H1 (cell line): ENCODE measurements around the gene SLAMF1. TPM values are rescaled to one million over a fixed set of nuclear protein-coding genes. Genes with fewer than 3 reads are reported as not detected.

Experiments used
- CTCF ChIA-PET: fragments of 300-600 bp; sonication (Branson Sonifier 250); formaldehyde crosslinking; loops from one replicate; lab custom pipeline; 2021; ENCODE audit not compliant: partially characterized antibody; lab: Charles Lee
- POLR2A ChIA-PET: fragments of 300-600 bp; sonication (Branson Sonifier 250); formaldehyde crosslinking; loops from one replicate; lab custom pipeline; 2021; ENCODE audit warnings: inconsistent platforms; ENCODE audit not compliant: partially characterized antibody; lab: Charles Lee
- DNase-seq, 2 experiments: peaks; one replicate each; pipeline versions ENCODE4 v3.0.0 to v3.0.0-alpha.2; 2010 to 2022; ENCODE audit warnings: low spot score in 2 of 2, low read depth in 1 of 2, mixed read lengths in 1 of 2
- FAIRE-seq: peaks from 2 replicates; lab custom pipeline; 2011; peaks lifted over from hg19 to GRCh38; lab: Jason Lieb, UNC
- H2AFZ ChIP-seq: 2 replicates; pipeline ENCODE4 v1.8.1; 2012; ENCODE audit warnings: low read length, inconsistent platforms
- H2AK5ac ChIP-seq: 2 replicates; pipeline ENCODE4 v1.6.1; 2013; ENCODE audit warnings: low read depth, low read length
- H2BK120ac ChIP-seq: replicated peaks from 2 replicates; pipeline ENCODE3; 2013; ENCODE audit warnings: low read depth, low read length, inconsistent platforms
- H2BK12ac ChIP-seq: 2 replicates; pipeline ENCODE4 v1.6.1; 2013; ENCODE audit warnings: low read depth, low read length
- H2BK15ac ChIP-seq: 2 replicates; pipeline ENCODE4 v1.6.1; 2013; ENCODE audit warnings: low read length
- H2BK20ac ChIP-seq: 2 replicates; pipeline ENCODE4 v1.6.1; 2013; ENCODE audit warnings: low read length
- H2BK5ac ChIP-seq: 2 replicates; pipeline ENCODE4 v1.6.1; 2013; ENCODE audit warnings: low read depth, low read length
- H3K14ac ChIP-seq: 2 replicates; pipeline ENCODE4 v1.6.1; 2013; ENCODE audit warnings: inconsistent platforms; ENCODE audit not compliant: insufficient read length
- H3K18ac ChIP-seq: 2 replicates; pipeline ENCODE4 v1.6.1; 2013; ENCODE audit warnings: low read length; ENCODE audit errors: extremely low read depth
- H3K23ac ChIP-seq: 2 replicates; pipeline ENCODE4 v1.6.1; 2013; ENCODE audit warnings: inconsistent platforms; ENCODE audit not compliant: insufficient read length
- H3K23me2 ChIP-seq: 2 replicates; pipeline ENCODE4 v1.6.1; 2013; ENCODE audit warnings: low read depth, low read length
- H3K27ac ChIP-seq: 2 replicates; pipeline ENCODE4 v1.6.1; 2011; ENCODE audit warnings: low read depth, low read length, inconsistent platforms
- H3K27me3 ChIP-seq, 4 experiments: replicated peaks in 1 of 4; 1 replicate in 1 of 4; 2 replicates in 3 of 4; pipeline versions ENCODE4 v1.6.1 to v1.8.1; 2011 to 2013; ENCODE audit warnings: low read length in 3 of 4, mild to moderate bottlenecking in 3 of 4, inconsistent platforms in 2 of 4, mixed read lengths in 2 of 4, moderate library complexity in 1 of 4; ENCODE audit not compliant: control insufficient read depth in 3 of 4, insufficient read depth in 3 of 4; ENCODE audit errors: extremely low read depth in 1 of 4
- H3K36me3 ChIP-seq, 4 experiments: 2 replicates each; pipeline versions ENCODE4 v1.6.1 to v1.8.1; 2011 to 2013; ENCODE audit warnings: mild to moderate bottlenecking in 4 of 4, low read length in 3 of 4, moderate library complexity in 2 of 4, control low read depth in 1 of 4, inconsistent platforms in 1 of 4; ENCODE audit not compliant: insufficient read depth in 4 of 4, control insufficient read depth in 2 of 4
- H3K4ac ChIP-seq: replicated peaks from 2 replicates; pipeline ENCODE3; 2013; ENCODE audit warnings: low read length, low read depth, mixed read lengths, inconsistent platforms; ENCODE audit not compliant: insufficient read length
- H3K4me1 ChIP-seq, 4 experiments: replicated peaks in 1 of 4; 1 replicate in 1 of 4; 2 replicates in 3 of 4; pipeline versions ENCODE4 v1.6.1 to v1.8.1; 2011 to 2013; ENCODE audit warnings: low read length in 3 of 4, inconsistent platforms in 2 of 4, mixed read lengths in 1 of 4; ENCODE audit not compliant: insufficient read depth in 4 of 4, control insufficient read depth in 3 of 4
- H3K4me2 ChIP-seq, 2 experiments: 2 replicates each; pipeline versions ENCODE4 v1.6.1 to v1.8.1; 2011 to 2013; ENCODE audit warnings: low read depth in 2 of 2, low read length in 2 of 2, control low read depth in 1 of 2, inconsistent platforms in 1 of 2, mild to moderate bottlenecking in 1 of 2; ENCODE audit not compliant: insufficient read depth in 1 of 2
- H3K4me3 ChIP-seq, 4 experiments: fragments of 200-600, 300-600 bp in 1 of 4; sonication (generic), shearing (Covaris generic), sonication (Bioruptor Twin) in 1 of 4; 2 replicates each; pipeline versions ENCODE4 v1.5.1 to v1.8.1; 2011 to 2016; ENCODE audit warnings: low read length in 4 of 4, low read depth in 3 of 4, control low read depth in 2 of 4, inconsistent platforms in 2 of 4, mild to moderate bottlenecking in 2 of 4, mixed read lengths in 1 of 4, moderate library complexity in 1 of 4; ENCODE audit not compliant: insufficient read depth in 2 of 4; ENCODE audit errors: extremely low read depth in 1 of 4
- H3K56ac ChIP-seq: replicated peaks from 2 replicates; pipeline ENCODE3; 2013; ENCODE audit warnings: low read depth, mild to moderate bottlenecking, mixed read lengths, low read length, inconsistent platforms; ENCODE audit not compliant: insufficient read length
- H3K79me1 ChIP-seq: 2 replicates; pipeline ENCODE4 v1.6.1; 2013; ENCODE audit warnings: low read depth, low read length, control low read depth
- H3K79me2 ChIP-seq, 2 experiments: 2 replicates each; pipeline versions ENCODE4 v1.6.1 to v1.8.1; 2012 to 2013; ENCODE audit warnings: low read length in 2 of 2, mild to moderate bottlenecking in 2 of 2, inconsistent platforms in 1 of 2; ENCODE audit not compliant: insufficient read depth in 2 of 2, control insufficient read depth in 1 of 2
- H3K9ac ChIP-seq, 4 experiments: replicated peaks in 1 of 4; 1 replicate in 1 of 4; 2 replicates in 3 of 4; pipeline versions ENCODE4 v1.6.1 to v1.8.1; 2011 to 2013; ENCODE audit warnings: low read depth in 3 of 4, low read length in 3 of 4, control low read depth in 2 of 4, mild to moderate bottlenecking in 2 of 4, moderate library complexity in 2 of 4, inconsistent platforms in 1 of 4; ENCODE audit errors: extremely low read depth in 1 of 4
- H3K9me3 ChIP-seq, 2 experiments: 2 replicates each; pipeline versions ENCODE4 v1.6.1 to v1.8.1; 2012 to 2013; ENCODE audit warnings: mild to moderate bottlenecking in 2 of 2, moderate library complexity in 2 of 2, control low read depth in 1 of 2, inconsistent platforms in 1 of 2, low read depth in 1 of 2, low read length in 1 of 2, mixed read lengths in 1 of 2; ENCODE audit not compliant: insufficient read depth in 2 of 2
- H4K20me1 ChIP-seq, 2 experiments: replicated peaks in 1 of 2; 2 replicates each; pipeline versions ENCODE3 to v1.8.1; 2011 to 2013; ENCODE audit warnings: inconsistent platforms in 2 of 2, low read length in 2 of 2, mild to moderate bottlenecking in 1 of 2; ENCODE audit not compliant: insufficient read depth in 2 of 2, control insufficient read depth in 1 of 2
- H4K5ac ChIP-seq: 2 replicates; pipeline ENCODE4 v1.6.1; 2013; ENCODE audit warnings: low read length, low read depth, mixed read lengths, inconsistent platforms; ENCODE audit not compliant: insufficient read length
- H4K8ac ChIP-seq: 2 replicates; pipeline ENCODE4 v1.8.0; 2013; ENCODE audit warnings: mild to moderate bottlenecking, moderate library complexity, low read length, inconsistent platforms; ENCODE audit not compliant: insufficient read depth; ENCODE audit errors: extremely low read depth
- H4K91ac ChIP-seq: replicated peaks from 2 replicates; pipeline ENCODE3; 2013; ENCODE audit warnings: low read length, mixed read lengths, inconsistent platforms; ENCODE audit not compliant: insufficient read length
- BRCA1 ChIP-seq: IDR thresholded peaks from 2 replicates; pipeline ENCODE4 v1.6.1; 2012; ENCODE audit warnings: low read depth, low read length, improper control_type of control experiment
- CBX8 ChIP-seq: fragments of 300-800, 300-1000 bp; sonication (generic); IDR thresholded peaks from 2 replicates; pipeline ENCODE4 v1.7.1; 2016; ENCODE audit warnings: low read depth, low read length, borderline replicate concordance
- CHD1 ChIP-seq: IDR thresholded peaks from 2 replicates; pipeline ENCODE4 v1.6.1; 2012; ENCODE audit warnings: low read depth, low read length, improper control_type of control experiment
- CTCF ChIP-seq, 3 experiments: IDR thresholded peaks; 1 replicate in 2 of 3; 2 replicates in 1 of 3; pipeline versions ENCODE4 v1.5.1 to v1.6.1; 2011; ENCODE audit warnings: low read length in 3 of 3, mild to moderate bottlenecking in 3 of 3, inconsistent platforms in 2 of 3, low read depth in 1 of 3, moderate library complexity in 1 of 3; ENCODE audit not compliant: insufficient read depth in 1 of 3; ENCODE audit errors: control extremely low read depth in 1 of 3
- EGR1 ChIP-seq: IDR thresholded peaks from 2 replicates; pipeline ENCODE4 v1.6.1; 2011; ENCODE audit warnings: low read depth, low read length, borderline replicate concordance
- RFX5 ChIP-seq: IDR thresholded peaks from 2 replicates; pipeline ENCODE4 v1.6.1; 2011; ENCODE audit warnings: low read depth, low read length, improper control_type of control experiment, borderline replicate concordance
- SUZ12 ChIP-seq: fragments of 200-600 bp; sonication (generic); IDR thresholded peaks from 2 replicates; pipeline ENCODE4 v1.6.1; 2012; ENCODE audit warnings: mild to moderate bottlenecking, inconsistent platforms, low read length, moderate library complexity, mixed read lengths
- TEAD4 ChIP-seq: IDR thresholded peaks from 2 replicates; pipeline ENCODE4 v1.6.1; 2012; ENCODE audit warnings: low read depth, low read length, inconsistent platforms, mixed read lengths
- polyA plus RNA-seq, 7 experiments: library from polyadenylated mRNA; depleted of rRNA in 3 of 7; stranded (reverse) in 5 of 7; unstranded in 2 of 7; fragments of >200 nt in 5 of 7; fragments of 200-250 nt in 2 of 7; gene quantifications; 1 replicate in 5 of 7; 2 replicates in 1 of 7; 4 replicates in 1 of 7; pipeline versions ENCODE4 v1.2.1 to v1.2.3, GENCODE V29; 2011 to 2013; ENCODE audit warnings: missing spikeins in 2 of 7, mixed read lengths in 2 of 7
- total RNA-seq: library from RNA; stranded (reverse); fragmentation: NEBNext Ultra II Directional; extraction: Animal tissue kit (Norgen Biotek cat#: 25700); gene quantifications from 2 replicates; pipeline ENCODE4 v1.2.1, GENCODE V29; 2021

Gene SLAMF1
- total and polyA plus RNA-seq, 2 of the 8 experiments (the other 6 are each of a cell fraction or from before 2014, with no cell fraction given) = not detected

GRCh38 chr1:160685266-160685665, 38.4 kb upstream of the SLAMF1 start:
- Histone ChIP-seq H3K79me2 (no peaks in the 10 kb centered on the region), H4K91ac (no peak overlapping the region), H3K4me1 (peaks cover 0 to 4% (median 0%) of the 10 kb centered on the region in 4 experiments; a peak in 1 of 7 replicates), H3K9me3 (no peaks in the 10 kb centered on the region), H2AFZ (no peak overlapping the region), H3K79me1 (no peaks in the 10 kb centered on the region), H3K56ac (no peak overlapping the region), H3K9ac (no peak overlapping the region), H3K4me3 (no peak overlapping the region), H3K27ac (no peak overlapping the region), H4K8ac (no peak overlapping the region), H2AK5ac (no peak overlapping the region), H3K18ac (no peak overlapping the region), H3K14ac (no peak overlapping the region), H2BK20ac (no peak overlapping the region), H2BK12ac (no peak overlapping the region), H3K27me3 (no peaks in the 10 kb centered on the region), H4K20me1 (no peaks in the 10 kb centered on the region), H3K4ac (no peak overlapping the region), H3K4me2 (no peak overlapping the region), H3K36me3 (no peaks in the 10 kb centered on the region), H2BK5ac (no peak overlapping the region), H2BK15ac (no peak overlapping the region), H3K23me2 (no peaks in the 10 kb centered on the region), H4K5ac (no peak overlapping the region), H2BK120ac (no peak overlapping the region), H3K23ac (no peak overlapping the region)
- FAIRE-seq (no peak), DNase-seq (no peak)
- TF ChIP-seq CBX8 = no peak
- TF ChIP-seq BRCA1 = no peak
- no peak for TF ChIP-seq RFX5
- no peak for TF ChIP-seq CHD1
- TF ChIP-seq EGR1 = no peak
- TF ChIP-seq TEAD4 = no peak
- TF ChIP-seq CTCF (IDR thresholded peaks at IDR 0.05; ENCODE audit: control extremely low read depth in 1 of 3, insufficient read depth in 1 of 3, low read depth in 1 of 3, low read length in 3 of 3) = no peak
- no peak for TF ChIP-seq SUZ12
- CTCF ChIA-PET = interaction anchor here (1.2 to 3.5 kb wide), 3 partner anchors 10 to 92 kb away, joined by 4 to 19 read pairs (median 6); no protein-coding TSS in a partner anchor
- POLR2A ChIA-PET = no interaction called here
